Daoy (cell line): ENCODE results near the gene KRT26. TPM values are rescaled to one million over a fixed set of nuclear protein-coding genes. Genes with fewer than 3 reads are reported as not detected.
A peak's percentile ranks its signal among the peaks of the same experiment; 100 is the strongest.
"Not testable (repeated sequence)": the region's sequence is repeated elsewhere in the genome, so short reads cannot be mapped to it uniquely, and the experiment has no call there.

Source experiments
- DNase-seq: peaks from one replicate; pipeline ENCODE4 v3.0.0-alpha.2; 2015; ENCODE audit warnings: low read depth
- total RNA-seq: library from RNA; depleted of rRNA; stranded (reverse); fragments of >200 nt; shearing (Covaris generic); gene quantifications from 2 replicates; pipeline ENCODE4 v1.2.3, GENCODE V29; 2014

KRT26 gene
- total RNA-seq, 1 experiment from 2014 or later: not detected

DNA sequence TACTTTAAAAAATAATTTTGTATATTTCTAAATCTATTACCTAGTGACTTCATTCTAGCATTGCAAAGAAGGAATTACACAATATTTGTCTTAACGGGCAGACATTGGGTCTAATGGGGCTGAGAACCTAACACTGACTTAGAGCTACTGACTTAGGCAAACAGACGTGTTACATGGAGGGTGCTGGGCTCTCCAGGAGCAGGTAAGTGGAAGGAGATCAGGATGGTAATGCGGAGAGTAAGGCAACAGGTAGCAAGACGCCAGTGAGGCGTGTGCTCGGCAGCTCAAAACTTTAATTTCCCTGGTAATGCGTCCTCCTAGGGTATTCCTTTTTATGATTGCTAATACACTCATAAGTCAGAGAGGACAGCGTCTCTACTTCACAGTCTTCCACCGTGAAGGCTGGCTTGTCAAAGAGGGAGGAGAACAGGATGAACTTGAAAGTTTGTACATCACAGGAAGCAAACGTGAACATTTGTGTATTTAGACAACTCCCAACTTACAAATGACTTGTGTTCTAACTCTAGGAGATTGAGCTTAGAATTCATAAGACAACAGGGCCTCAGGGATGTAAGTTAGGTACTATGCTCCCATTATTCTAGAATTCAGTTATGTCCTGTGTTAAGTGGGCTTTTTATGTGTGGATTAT, 23.1 kb upstream of the KRT26 start:
- DNase-seq: no peak

DNA sequence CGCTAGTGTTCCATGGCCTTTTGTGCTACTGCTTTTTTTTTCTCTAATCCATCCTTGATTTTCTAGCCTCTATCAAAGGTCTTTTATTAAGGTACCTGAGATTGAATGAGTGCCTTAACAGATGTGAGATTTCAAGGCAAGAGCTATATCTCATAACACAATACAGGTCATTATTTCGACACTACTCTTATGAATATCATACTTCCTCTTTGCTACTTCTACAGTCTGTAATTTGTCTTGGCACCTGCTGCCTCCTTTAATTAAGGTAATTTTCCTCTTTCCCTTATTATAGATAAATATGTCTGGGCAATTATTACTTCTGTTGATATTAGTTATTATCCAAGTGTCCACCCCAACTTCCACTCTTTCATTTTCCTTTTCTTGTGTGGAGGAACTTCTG, 22.5 kb upstream of the KRT26 start:
- no peak for DNase-seq

- DNase-seq: no peak
Observed at GRCh38 chr17:40793832-40794231, 21.8 kb upstream of the KRT26 start.

DNA sequence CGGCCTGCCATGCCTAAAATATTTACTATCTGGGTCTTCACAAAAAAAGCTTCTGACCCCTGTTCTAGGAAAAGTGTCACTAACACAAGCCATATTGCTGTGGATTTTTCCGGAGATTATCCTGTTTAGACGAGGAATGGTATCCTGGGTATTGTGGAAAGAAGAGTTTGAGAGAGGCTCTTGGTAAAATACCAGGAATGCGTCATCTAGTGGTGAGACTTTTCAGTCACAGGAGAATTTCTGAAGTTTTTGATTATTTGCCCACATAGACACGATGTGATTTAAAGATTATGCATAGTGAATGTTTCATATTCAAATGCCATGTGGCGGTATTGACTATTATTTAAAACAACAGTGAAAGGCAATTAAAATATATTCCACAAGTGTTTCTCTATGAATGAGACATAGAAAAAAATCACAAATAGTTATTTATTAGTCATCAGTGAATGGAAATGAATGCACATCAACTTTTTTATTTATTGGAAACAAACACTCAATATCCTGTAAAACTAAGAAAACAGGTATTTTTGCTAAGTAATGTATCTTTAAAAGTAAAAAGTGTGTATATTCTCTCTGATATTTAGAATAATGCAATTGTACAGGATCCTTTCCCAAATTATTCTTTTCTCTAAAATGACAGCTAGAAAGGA, 19.9 kb upstream of the KRT26 start:
- peak; percentile 25 for DNase-seq

GRCh38 chr17:40791111-40791510, 19.1 kb upstream of the KRT26 start:
- no peak for DNase-seq

GRCh38 chr17:40782450-40782849, 10.4 kb upstream of the KRT26 start, which contains the start of gene KRT27:
Gene KRT27, minus strand, starts transcription at chr17:40782550. Its CDS starts 57 bp downstream, at chr17:40782493.
- no peak for DNase-seq

- no peak for DNase-seq
Observed at GRCh38 chr17:40779181-40779909, 7.3 kb upstream of the KRT26 start.

- DNase-seq: no peak
Observed at GRCh38 chr17:40778461-40778860, 6.5 kb upstream of the KRT26 start.

GRCh38 chr17:40777971-40778370, 6.0 kb upstream of the KRT26 start:
- no peak for DNase-seq

- DNase-seq: no peak
Observed at GRCh38 chr17:40777459-40777858, 5.5 kb upstream of the KRT26 start.

GRCh38 chr17:40775945-40776344, 3.9 kb upstream of the KRT26 start:
- DNase-seq: no peak

- no peak for DNase-seq
Observed at GRCh38 chr17:40765657-40766056, 6.3 kb downstream of the KRT26 start.

- DNase-seq: no peak
Observed at GRCh38 chr17:40763752-40764151, 8.2 kb downstream of the KRT26 start.

DNA sequence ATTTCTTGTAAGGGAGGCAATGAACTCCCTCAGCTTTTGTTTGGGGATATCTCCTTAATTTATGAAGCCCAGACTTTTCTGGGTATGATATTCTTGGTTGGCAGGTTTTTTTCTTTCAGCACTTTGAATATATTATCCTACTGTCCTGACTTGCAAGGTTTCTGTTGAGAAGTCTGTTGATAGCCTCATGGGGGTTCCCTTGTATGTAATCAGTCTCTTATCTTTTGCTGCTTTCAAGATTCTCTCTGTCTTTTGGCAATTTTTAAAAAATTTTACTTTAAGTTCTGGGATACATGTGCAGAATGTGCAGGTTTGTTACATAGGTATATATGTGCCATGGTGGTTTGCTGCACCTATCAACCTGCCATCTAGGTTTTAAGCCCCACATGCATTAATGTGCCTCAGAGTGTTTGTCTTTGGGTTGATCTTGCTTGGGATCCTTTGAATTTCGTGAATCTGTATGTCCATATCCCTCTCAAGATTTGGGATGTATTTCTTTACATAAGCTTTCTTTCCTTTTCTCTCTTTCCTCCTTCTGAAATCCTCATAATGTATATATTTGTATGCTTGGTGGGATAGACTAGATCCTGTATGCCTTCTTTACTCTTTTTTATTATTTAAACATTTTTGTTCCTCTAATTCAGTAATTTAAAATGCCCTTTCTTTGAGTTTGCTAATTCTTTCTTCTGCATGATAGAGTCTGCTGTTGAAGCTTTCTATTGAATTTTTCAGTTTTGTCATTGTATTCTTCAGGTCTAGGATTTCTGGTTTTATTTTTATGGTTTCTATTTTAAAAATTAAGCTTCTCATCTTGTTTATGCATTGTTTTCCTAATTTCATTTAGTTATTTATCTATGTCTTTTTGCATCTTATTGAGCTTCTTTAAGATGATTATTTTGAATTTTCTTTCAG, 11.6 kb downstream of the KRT26 start:
- no peak for DNase-seq

GRCh38 chr17:40755231-40755630, 16.8 kb downstream of the KRT26 start, which contains the start of gene KRT25:
Gene KRT25, minus strand, starts transcription at chr17:40755331. Its CDS starts 60 bp downstream, at chr17:40755271.
- no peak for DNase-seq

- no peak for DNase-seq
Observed at GRCh38 chr17:40753804-40754203, 18.2 kb downstream of the KRT26 start.

- no peak for DNase-seq
Observed at GRCh38 chr17:40751065-40751464, 20.9 kb downstream of the KRT26 start.

DNA sequence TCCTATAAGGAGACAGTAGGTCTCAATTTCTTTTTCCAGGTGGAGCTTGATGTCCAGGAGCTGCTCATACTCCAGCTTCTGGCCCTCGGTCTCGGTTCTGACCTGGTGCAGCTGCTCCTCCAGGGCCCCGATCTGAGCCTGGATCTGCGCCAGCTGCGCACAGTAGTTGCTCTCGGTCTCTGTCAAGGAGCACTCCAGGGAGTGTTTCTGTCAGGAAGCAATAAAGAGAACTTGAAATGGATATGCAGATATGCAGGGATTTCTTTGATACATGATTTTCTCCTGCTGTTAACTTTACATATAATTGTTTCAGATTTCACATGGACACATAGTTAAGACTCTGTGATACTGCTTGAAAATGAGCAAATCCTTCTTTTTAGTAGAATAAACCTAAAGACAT, 21.6 kb downstream of the KRT26 start:
- no peak for DNase-seq

DNA sequence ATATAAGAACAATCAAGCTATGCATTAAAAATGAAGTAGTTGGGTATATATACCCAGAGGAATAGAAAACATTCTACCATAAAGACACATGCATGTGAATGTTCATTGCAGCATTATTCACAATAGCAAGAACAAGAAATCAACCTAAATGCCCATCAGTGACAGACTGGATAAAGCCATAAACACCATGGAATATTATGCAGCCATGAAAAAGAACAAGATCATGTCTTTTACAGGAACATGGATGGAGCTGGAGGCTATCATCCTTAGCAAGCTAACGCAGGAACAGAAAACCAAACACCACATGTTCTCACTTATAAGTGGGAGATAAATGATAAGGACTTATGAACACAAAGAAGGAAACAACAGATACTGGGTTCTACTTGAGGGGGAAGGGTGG, 23.3 kb downstream of the KRT26 start:
- not testable (repeated sequence) for DNase-seq

GRCh38 chr17:40738553-40738952, 33.4 kb downstream of the KRT26 start:
- DNase-seq: no peak

- DNase-seq: no peak
Observed at GRCh38 chr17:40735016-40735415, 37.0 kb downstream of the KRT26 start.

GRCh38 chr17:40734018-40734417, 38.0 kb downstream of the KRT26 start:
- DNase-seq: no peak
